ENCODE data around the gene FNIP2. TPM values are rescaled to one million over a fixed set of nuclear protein-coding genes. Genes with fewer than 3 reads are reported as not detected.

FNIP2 gene
- total RNA-seq, 6 experiments from 2014 or later: 14.1 to 22.2 (median 18.2) TPM

- TF ChIP-seq CTCF (IDR thresholded peaks at IDR 0.05): no peak
- H3K9me3 Mint-ChIP-seq: no peaks in the 10 kb centered on the region
- H3K27ac Mint-ChIP-seq: peak overlapping the region; percentile 3; the same call in 1 of the 2 replicates
- peaks cover 69% of the 10 kb centered on the region for H3K4me1 Mint-ChIP-seq (ENCODE audit: low read depth)
- DNase-seq: no peak
- no peak overlapping the region; the same call in 1 of the 2 replicates for H3K4me3 Mint-ChIP-seq
- H3K36me3 Mint-ChIP-seq (ENCODE audit: low read depth): no peaks in the 10 kb centered on the region
- H3K27me3 Mint-ChIP-seq (ENCODE audit: insufficient read depth): no peaks in the 10 kb centered on the region
Observed at GRCh38 chr4:158786121-158786601, 17.3 kb downstream of the FNIP2 start.

DNA sequence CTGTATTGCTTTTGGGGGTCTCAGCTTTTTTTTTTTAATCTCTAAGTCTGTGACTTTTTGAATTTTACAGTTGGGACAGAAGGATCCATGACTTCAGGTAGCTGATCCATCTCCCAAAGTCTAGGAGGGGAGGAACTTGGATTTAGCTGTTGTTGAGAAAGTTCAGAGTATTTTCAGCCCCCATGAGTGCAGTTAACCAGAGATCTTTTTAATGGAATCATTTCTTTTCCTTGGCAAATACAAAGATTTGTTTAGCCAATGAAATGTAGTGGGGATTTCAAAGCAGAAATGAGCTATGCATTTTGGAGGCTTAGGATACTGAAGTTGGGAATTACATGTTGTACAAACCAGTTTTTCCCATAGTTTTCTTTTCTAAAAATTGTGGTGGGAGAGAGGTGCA, 18.1 kb downstream of the FNIP2 start:
- no peak overlapping the region for H3K4me3 Mint-ChIP-seq
- TF ChIP-seq CTCF (IDR thresholded peaks at IDR 0.05): no peak
- no peaks in the 10 kb centered on the region for H3K27me3 Mint-ChIP-seq (ENCODE audit: insufficient read depth)
- H3K27ac Mint-ChIP-seq: no peak overlapping the region
- no peaks in the 10 kb centered on the region for H3K9me3 Mint-ChIP-seq
- H3K4me1 Mint-ChIP-seq (ENCODE audit: low read depth): peaks cover 73% of the 10 kb centered on the region
- H3K36me3 Mint-ChIP-seq (ENCODE audit: low read depth): no peaks in the 10 kb centered on the region
- DNase-seq: no peak

- Mint-ChIP-seq H3K4me1 (ENCODE audit: low read depth) (peaks cover 73% of the 10 kb centered on the region), H3K36me3 (ENCODE audit: low read depth) (no peaks in the 10 kb centered on the region), H3K27me3 (ENCODE audit: insufficient read depth) (no peaks in the 10 kb centered on the region), H3K9me3 (no peaks in the 10 kb centered on the region), H3K27ac (no peak overlapping the region), H3K4me3 (no peak overlapping the region)
- no peak for TF ChIP-seq CTCF (IDR thresholded peaks at IDR 0.05)
- DNase-seq: no peak
Observed at GRCh38 chr4:158787709-158788475, 19.1 kb downstream of the FNIP2 start.

DNA sequence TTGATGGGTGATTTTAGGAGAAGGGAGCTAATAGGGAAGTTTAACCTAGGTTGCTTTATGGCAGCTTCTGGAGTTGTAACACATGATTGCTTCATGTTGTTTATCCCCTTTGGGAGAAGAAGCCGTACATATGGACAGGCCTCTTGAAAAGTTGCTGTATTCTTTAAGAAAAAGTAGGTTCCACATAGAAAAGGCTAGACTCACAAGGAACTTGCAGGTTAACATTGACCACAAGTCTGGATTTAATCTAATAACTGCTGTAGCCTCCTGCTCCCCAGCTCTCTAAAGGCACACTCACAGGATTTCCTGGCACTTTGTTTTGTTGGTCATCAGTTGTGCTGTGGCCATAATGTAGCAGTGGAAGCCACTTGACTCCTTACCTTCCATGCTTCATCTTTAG, 19.7 kb downstream of the FNIP2 start:
- Mint-ChIP-seq H3K27ac (no peak overlapping the region), H3K36me3 (ENCODE audit: low read depth) (no peaks in the 10 kb centered on the region), H3K27me3 (ENCODE audit: insufficient read depth) (no peaks in the 10 kb centered on the region), H3K4me3 (no peak overlapping the region), H3K4me1 (ENCODE audit: low read depth) (peaks cover 73% of the 10 kb centered on the region), H3K9me3 (no peaks in the 10 kb centered on the region)
- DNase-seq: no peak
- no peak for TF ChIP-seq CTCF (IDR thresholded peaks at IDR 0.05)

DNA sequence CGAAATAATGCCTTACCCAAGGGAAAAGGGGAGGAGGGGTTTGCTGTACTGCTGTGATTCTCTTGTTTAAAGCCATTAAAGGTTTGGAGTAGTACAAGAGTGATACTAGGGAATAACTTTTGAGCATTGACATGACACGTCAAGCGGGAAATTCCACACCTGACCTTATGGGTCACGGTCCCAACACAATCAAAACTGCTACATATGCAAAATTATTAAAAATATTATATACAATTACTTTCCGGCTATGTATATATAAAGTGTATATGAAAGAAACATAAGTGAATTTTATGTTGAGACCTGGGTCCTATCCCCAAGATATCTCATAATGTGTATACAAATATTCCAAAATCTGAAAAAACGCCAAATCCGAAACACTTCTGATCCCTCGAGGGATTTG, 21.0 kb downstream of the FNIP2 start:
- Mint-ChIP-seq H3K27me3 (ENCODE audit: insufficient read depth) (no peaks in the 10 kb centered on the region), H3K27ac (no peak overlapping the region), H3K36me3 (ENCODE audit: low read depth) (no peaks in the 10 kb centered on the region), H3K4me1 (ENCODE audit: low read depth) (peaks cover 62% of the 10 kb centered on the region), H3K4me3 (no peak overlapping the region), H3K9me3 (no peaks in the 10 kb centered on the region)
- DNase-seq: no peak
- no peak for TF ChIP-seq CTCF (IDR thresholded peaks at IDR 0.05)
